HG02623 (cell line): ENCODE data around the gene SCRN3.
"Not testable (repeated sequence)": the region's sequence is repeated elsewhere in the genome, so short reads cannot be mapped to it uniquely, and the experiment has no call there.

Source experiments
- ATAC-seq: cut with Tn5 transposase; IDR thresholded peaks from one replicate; pipeline ENCODE4 v1.9.1; 2021; ENCODE audit warnings: moderate library complexity; ENCODE audit not compliant: unreplicated experiment

Gene SCRN3

DNA sequence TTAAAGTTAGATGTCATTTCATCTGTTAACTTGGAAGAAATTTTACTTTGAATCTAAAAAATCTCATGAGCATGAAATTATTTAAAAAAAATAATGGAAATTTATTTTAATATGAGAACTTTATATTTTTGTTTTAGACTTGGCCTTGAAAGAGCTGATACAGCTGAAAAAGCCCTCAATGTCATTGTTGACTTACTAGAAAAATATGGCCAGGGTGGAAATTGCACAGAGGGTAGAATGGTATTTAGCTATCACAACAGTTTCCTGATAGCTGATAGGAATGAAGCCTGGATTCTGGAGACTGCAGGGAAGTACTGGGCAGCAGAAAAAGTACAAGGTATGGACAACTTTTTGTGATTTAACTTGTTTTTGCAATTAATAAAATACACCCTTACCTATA lies 5.3 kb downstream of the SCRN3 start:
- no peak for ATAC-seq

DNA sequence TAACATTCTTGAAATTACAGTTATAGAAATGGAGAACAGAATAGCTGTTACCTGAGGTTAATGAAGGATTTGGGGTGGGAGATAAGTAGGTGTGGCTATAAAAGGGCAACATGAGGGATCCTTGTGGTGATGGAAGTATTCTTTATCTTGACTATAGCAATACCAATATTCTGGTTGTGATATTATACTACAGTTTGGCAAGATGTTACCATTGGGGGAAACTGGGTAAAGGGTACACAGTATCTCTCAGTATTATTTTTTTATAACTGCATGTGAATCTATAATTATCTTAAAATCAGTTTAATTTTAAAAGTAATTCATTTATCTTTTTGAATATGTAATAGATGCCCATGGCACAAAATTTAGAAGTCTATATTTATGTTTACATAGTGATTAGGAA lies 8.1 kb downstream of the SCRN3 start:
- no peak for ATAC-seq

DNA sequence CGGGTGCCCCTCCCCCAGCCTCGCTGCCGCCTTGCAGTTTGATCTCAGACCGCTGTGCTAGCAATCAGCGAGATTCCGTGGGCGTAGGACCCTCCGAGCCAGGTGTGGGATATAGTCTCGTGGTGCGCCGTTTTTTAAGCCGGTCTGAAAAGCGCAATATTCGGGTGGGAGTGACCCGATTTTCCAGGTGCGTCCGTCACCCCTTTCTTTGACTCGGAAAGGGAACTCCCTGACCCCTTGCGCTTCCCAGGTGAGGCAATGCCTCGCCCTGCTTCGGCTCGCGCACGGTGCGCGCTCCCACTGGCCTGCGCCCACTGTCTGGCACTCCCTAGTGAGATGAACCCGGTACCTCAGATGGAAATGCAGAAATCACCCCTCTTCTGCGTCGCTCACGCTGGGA lies 14.5 kb downstream of the SCRN3 start:
- ATAC-seq = not testable (repeated sequence)

DNA sequence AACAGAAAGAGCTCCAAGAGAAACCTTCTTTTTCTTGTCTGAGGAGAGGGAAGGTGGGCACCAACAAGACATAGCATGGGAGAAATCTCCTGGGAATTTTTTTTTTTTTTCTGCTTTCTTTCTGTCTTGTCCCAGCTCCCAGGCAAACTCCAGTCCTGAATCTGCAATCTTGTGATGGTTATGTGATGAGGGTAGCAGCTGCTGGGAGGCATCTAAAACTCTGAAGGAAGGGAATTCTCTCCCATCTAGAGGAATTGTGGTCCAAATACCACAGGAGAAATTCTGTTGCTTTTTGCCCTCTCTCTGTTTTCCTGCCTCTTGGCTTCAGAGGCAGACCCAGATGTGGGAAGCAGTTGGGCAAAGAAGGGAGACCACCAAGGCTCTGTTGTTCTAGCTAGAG lies 16.7 kb downstream of the SCRN3 start:
- no peak for ATAC-seq

DNA sequence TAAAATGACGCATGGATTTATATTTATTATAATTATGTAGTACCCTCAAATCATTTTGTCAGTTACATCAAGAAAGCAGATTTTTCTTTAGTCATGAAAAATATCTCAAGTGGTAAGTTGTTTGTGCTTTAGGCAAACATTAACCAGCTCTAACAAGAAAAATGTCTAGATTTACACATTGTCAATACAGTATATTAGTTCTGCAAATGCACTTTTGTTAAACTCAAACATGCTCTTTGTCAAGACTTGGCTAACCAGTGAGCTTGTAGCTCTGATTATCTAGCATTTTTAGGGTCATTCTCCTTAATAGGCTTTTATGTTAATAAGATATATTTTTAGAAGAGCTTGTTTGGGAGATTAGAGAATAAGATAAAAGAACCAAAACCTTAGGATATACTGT lies 32.7 kb downstream of the SCRN3 start:
- ATAC-seq = no peak

DNA sequence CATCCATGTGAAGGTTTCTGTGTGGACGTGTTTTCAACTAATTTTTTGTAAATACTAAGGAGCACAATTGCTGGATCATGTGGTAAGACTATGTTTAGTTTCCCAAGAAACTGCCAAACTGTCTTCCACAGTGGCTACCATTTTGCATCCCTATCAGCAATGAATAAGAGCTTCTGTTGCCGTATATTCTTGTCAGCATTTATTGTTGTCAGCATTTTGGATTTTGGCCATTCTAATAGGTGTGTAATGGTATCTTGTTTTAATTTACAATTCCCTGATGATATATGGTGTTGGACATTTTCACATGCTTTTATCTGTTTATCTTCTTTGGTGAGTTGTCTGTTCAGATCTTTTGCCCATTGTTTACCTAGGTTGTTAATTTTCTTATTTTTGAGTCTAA lies 34.5 kb downstream of the SCRN3 start:
- ATAC-seq = no peak

DNA sequence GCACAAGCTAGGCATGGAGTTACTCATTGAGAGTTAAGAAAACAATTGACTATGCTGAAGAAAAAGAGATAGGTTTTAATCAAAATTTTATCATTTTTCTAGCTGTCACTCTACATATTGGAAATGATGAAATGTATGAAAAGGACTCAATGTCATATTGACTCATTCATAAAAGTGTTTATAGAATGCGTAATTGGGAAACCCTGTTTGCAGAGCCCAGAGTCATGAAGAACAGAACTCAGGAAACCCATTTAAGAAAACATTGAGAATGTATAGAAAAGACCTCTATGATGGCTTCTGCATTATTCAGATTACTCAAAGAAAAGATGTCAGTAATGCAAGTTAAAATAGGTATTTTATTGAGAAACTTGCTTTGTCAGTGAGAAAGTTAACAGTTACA lies 36.4 kb downstream of the SCRN3 start:
- no peak for ATAC-seq

DNA sequence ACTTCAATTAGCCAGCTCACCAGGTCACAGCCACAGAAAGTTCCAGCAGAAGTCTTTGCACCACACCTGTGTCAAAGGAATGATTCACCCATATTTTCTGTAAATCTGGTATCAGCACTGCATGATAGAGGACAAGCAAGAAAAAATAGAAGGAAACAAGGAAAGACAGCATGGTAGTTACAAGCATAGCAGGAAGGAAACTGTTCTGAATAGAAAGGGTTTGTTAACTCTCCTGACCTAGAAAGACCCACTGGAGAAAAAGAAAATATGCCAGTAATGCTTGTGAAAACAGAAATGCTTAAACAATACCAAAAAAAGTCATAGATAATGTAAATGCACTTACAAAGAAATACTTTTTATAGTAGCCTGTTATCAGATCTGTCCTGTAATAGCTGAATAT lies 40.8 kb downstream of the SCRN3 start:
- ATAC-seq = no peak

DNA sequence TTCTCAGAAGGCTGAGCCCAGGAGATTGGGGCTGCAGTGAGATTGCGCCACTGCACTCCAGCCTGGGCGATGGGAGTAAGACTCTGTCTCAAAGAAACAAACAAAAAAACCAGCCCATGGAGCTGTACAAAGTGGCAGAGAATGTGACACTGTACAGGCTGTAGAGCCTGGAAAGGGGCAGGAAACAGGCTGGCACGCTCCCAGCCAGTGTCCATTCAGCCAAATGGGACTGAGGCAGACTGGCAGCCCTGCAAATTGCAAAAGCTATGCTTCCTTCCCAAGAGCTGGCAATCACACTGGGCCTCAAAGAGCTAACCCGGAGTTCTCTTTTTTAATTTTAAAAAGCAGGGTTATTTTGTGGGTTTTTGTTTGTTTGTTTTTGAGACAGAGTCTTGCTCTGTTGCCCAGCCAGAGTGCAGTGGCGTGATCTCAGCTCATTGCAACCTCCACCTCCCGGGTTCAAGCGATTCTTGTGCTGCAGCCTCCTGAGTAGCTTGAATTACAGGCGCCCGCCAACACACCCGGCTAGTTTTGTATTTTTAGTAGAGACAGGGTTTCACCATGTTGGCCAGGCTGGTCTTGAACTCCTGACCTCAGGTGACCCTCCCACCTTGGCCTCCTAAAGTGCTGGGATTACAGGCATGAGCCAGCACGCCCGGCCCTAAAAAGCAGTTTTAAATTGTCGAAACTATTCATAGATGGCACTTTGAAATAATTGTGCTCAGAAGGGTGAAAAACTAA lies 42.8 kb downstream of the SCRN3 start:
- no peak for ATAC-seq

DNA sequence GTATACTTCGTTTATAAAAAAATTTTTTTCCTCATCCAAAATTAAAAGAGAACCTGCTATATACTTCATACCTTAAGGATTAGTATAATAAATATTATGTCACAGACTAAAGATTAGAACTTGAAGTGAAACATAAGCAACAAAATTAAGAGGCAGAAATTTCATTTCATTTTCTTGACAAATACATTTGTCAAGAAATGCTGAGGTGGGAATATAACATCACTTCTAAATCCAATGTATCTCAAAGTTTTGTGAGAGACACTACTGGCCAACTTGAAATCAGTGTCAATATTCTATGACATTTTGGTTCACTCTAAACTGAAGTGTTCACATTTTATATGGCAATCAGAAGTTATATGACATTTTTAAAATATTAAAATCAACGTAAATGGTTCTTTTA lies 43.8 kb downstream of the SCRN3 start:
- no peak for ATAC-seq

DNA sequence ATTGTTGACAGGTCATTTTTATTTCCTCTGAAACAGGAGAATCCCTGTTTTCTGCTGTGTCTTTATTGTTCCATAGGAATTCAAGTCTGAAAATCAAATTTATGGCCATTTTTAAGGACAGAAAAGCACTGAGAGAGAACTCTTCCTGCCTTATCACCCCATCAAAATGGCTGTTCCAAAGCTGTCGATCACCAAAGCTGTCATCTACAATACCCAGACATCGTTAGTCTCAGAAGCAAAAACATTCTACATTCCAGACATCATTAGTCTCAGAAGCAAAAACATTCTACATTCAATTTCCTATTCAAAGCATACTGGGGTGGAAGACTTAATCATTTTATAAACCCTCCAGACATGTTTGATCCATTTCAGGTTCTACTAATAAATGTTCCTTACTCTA lies 44.4 kb downstream of the SCRN3 start:
- ATAC-seq = no peak

DNA sequence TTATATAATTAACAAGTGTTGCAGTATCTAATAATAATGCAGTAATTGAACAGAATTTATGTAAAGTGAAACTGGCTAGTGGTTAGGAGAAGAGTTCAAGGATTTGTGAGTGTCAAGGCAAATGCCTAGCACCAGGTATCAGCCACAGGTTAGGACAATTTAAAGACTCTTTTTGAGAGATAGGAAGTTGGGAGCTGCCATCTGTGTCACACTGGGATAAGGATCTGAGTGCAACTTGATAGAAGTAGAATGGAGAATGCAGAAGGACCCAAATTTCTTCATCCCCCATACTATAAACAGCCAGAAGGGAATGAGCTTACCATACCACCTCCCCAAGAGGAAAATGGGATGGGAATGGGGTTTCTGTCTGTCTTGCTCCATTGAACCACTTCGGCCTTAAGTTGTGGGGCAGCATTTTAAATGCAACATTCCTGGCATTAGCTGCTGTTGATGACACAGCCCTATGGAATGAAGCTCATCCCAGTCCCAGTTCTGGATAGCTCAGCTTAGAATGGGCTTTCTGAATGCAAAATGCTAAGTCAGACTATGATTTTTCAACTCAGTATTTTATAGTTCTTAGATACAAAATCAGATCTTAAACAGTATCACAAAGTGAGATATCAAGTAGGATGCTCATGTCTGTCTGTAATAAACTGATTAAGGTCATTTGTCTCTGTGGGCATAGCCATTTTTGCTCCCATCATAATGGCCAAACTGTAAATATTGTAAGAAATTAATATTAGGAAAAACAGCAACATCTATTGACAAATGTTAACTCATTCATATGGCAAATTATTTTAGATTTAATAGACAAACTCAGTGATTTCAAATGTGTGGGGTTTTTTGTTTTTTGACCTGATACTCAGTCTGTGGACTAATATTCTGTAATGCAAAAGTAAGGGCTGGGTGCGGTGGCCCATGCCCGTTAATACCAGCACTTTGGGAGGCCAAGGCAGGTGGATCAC lies 47.3 kb downstream of the SCRN3 start:
- no peak for ATAC-seq

DNA sequence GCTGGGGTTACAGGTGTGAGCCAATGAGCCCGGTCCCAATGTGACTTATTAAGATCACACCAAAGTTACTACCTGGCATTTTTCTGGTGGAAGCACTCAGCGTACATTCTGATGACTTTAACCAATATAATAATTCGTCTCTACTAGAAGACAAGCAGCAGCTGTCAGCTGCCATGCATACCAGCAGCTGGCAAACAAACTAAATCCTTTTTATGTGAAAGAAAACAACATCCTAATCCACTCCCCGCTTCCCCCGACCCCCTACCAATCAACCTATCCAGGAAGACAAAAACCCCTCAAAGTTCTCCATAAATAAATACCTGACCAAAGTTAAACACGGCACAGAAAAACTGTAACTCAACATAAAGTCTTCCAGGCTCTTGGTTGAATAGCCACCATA lies 49.2 kb downstream of the SCRN3 start:
- no peak for ATAC-seq

DNA sequence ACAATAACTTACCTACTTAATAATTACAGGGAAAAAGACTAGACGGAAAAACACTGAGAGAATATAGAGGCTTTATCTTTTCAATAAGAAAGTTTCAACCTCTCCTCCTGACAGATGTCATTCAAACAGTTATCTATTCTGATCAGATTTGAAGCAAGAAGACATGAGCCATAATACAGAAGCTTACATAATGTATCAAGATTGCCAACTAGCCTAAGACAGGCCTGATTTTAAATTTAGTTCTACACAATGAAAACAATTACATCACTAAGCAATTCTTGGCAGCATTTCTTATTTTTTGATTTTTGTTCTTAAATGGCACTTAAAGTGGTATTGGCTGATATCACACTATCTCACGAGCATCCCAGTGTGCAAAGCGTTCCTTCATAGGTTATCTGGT lies 49.7 kb downstream of the SCRN3 start:
- ATAC-seq = no peak

DNA sequence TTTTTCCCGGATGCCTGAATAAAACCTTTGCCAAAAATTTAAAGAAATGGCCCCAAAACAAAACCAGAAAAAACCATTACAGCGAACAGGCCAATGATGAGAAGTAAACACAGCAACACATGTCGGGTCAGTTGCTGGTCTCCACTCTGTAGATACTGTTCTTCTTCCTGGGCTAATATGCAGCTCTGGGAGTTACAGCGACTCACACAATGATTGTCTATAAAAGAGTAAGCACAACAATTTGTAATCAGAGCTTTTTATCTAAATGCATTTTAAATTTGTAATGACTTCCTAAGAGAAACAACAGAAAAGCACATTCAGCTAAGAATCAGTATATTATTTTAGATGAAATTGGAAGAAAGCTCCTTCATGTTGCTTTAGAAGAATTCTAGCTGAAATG lies 51.0 kb downstream of the SCRN3 start:
- no peak for ATAC-seq

DNA sequence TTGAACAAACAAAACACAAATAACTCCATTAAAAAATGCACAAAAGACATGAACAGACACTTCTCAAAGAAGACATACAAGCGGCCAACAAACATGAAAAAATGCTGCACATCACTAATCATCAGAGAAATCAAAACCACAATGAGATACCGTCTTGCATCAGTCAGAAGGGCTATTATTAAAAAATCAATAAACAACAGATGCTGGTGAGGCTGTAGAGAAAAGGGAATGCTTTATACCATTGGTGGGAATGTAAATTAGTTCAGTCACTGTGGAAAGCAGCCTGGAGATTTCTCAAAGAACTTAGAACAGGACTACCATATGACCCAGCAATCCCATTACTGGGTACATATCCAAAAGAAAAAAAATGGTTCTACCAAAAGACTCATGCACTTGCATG lies 53.5 kb downstream of the SCRN3 start:
- no peak for ATAC-seq

DNA sequence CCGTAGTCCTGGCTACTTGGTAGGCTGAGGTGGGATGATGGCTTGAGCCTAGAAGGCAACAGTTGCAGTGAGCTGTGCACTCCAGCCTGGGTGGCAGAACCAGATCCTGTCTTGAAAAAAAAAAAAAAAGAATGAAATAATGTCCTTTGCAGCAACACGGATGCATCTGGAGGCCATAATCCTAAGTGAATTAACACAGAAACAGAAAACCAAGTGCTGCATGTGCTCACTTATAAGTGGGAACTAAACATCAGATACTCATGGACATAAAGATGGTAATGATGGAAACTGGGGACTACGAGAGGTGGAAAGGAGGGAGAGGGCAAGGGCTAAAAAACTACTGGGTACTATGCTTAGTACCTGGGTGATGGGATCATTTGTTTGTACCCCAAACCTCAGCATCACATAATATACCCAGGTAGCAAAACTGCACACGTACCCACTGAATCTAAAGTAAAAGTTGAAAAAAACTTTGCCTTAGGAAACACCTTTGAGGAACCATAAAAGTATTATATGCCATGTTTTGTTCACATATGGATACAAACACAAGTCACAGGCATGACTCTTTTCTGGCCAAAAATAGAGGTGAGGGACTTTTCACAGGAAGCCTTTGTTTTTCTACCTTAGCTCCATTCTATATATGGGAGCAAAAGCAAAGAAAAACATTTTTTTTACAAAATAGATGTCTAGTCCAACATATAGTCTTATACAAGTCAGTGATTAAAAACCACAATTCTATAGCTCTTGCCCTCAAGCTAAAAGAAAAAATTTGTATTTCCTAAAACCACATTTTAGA lies 54.7 kb downstream of the SCRN3 start:
- no peak for ATAC-seq

DNA sequence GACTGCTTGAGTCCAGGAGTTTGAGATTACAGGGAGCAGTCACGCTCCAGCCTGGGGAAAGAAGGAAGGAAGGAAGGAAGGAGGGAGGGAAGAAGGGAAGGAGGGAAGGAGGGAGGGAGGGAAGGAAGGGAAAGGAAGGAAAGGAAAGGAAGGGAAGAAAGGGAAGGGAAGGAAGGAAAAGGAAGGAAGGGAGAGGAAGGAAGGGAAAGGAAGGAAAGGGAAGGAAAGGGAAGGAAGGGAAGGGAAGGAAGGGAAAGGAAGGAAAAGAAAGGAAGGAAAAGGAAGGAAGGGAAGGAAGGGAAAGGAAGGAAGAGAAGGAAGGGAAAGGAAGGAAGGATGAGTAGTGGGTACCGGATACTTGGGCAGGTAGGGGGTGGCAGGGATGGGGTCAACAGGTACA lies 59.0 kb downstream of the SCRN3 start:
- ATAC-seq = no peak

DNA sequence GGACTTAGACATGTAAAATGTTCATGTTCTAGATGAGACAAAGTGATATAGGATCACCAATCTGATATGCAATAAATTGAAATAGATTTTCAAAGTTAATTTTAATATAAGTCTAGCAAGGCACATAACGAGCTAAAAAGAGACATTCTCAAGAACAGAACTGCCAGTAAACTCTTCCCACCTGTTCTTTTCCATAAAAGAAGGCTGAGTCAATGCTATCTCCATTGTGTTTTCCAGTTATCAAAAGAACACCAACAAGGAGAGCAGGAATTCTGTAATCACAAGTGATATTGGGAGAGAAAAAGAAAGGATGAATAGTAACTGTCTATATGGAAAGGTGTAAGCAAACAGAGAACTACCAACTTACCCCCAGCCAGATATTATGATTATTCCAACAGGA lies 65.7 kb downstream of the SCRN3 start:
- ATAC-seq = no peak

DNA sequence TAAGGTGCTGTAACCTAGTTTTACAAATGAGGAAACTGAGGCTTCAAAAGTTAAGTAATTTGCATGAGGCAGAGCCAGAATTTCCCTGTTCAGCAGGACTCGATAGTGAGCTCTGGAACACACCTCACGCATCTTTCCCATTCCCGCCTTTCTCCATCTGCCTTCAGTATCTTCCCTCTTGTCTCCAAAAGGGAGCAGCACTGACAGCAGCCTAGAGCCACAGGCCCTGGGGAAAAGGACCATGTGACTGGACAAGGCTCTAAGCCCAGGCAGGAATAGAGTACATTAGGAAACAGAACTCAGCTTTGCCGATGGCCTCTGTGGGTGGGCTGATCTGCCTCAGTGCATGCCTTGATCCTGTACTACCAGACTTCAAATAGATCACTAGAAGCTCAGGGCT lies 69.8 kb downstream of the SCRN3 start:
- ATAC-seq = no peak

DNA sequence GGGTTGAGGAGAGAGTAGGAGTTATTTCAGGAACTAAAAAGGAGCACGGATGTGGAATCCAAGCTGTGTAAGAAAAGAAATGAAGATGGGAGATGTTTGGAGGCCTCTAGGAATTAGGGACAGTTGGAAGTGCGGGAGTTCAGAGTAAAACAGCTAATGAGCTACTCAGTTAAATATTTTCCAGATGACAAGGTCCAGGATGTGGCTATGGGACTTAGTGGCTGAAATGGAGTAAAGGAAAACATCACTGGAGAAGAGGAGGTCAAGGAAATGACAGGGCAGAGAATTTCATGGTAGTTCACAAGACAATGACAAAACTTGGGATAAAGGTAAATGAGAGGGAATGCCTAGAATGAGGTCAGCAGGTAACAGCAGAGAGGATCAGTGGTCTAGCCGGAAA lies 78.3 kb downstream of the SCRN3 start:
- no peak for ATAC-seq

DNA sequence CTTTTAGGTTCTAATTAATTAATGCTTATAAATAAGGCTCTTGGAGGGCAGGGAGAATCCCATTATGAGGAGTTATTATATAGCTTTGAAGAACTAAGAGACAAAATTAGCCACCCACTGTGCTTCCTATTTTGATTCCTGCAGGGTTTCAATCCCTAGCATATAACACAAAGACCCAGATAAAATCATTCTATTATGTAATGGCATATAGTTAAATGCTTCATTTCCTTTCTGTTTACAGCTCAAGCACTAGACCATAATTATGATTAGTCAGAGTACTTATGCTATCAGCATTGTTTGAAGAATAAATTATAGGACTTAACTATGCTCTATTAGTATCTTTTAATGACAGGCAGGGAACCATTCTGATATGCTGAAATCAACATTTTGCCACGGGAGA lies 82.2 kb downstream of the SCRN3 start:
- no peak for ATAC-seq
